HG02870 (cell line): ENCODE data around the gene NPY5R.

Experiments
- ATAC-seq: cut with Tn5 transposase; IDR thresholded peaks from one replicate; pipeline ENCODE4 v1.9.1; 2021; ENCODE audit warnings: mild to moderate bottlenecking, moderate library complexity; ENCODE audit not compliant: unreplicated experiment

Gene NPY5R

DNA sequence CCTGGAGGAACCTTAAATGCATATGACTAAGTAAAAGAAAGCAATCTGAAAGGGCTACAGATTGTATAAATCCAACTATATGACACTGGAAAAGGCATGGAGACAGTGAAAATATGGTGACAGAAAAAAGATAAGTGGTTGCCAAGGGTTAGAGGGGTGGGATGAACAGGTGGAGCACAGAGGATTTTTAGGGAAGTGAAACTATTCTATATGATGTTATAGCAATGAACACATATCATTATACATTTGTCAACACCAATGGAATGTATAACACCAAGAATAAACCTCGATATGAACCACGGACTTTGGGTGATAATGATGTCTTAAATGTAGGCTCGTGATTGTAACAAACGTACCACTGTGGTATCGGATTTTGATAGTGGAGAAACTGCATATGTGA lies 40.7 kb downstream of the NPY5R start:
- no peak for ATAC-seq

DNA sequence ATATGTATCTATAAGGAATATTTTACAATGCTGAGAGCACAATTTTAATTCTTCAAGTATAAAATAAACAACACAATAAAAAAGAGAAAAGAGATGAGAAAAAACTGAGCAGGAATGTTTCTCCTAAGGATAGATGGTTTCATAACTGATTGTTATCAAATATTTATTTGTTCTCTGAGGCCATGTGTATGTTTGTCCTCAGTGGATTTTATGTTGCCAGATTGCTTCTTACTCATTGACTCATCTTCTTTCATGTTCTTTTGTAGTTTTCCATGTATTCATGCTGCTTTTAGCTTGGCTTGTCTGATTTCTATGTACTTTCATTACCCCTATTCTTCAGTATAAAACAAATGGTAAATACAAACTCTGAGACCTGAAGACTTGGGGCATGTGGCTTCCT lies 41.2 kb downstream of the NPY5R start:
- ATAC-seq: no peak

DNA sequence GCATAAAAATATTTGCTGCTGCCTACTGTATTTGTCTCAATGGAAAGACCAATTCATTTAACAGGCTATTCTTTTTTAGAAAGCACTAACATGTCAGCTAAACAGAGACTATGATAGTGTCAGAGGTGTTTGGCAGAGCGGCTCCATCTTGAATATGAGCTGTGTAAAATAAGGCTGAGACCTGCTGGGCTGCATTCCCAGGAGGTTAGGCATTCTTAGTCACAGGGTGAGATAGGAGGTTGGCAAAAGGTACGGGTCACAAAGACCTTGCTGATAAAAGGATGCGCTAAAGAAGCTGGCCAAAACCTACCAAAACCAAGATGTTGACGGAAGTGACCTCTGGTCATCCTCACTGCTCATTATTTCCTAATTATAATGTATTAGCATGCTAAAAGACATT lies 41.8 kb downstream of the NPY5R start:
- no peak for ATAC-seq

DNA sequence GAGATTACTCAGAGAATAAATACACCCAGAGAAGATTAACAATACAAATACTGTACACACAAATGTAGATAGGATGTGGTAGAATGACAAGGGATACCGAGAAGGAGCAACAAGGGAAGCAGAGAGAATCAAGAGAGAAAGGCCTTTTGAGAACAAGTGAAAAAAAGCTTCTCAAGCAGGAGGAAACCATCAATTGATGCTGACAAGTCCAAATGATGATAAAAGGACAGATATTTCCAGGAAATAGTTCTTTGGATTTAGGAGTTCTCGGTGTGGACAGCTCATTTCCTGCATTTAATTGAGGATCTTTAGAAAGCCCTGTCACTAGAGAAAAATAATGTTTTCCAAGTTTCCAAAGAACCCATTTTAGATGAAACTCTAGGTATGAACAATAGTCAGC lies 48.1 kb downstream of the NPY5R start:
- no peak for ATAC-seq

GRCh38 chr4:163392328-163392727 lies 48.6 kb downstream of the NPY5R start:
- no peak for ATAC-seq

DNA sequence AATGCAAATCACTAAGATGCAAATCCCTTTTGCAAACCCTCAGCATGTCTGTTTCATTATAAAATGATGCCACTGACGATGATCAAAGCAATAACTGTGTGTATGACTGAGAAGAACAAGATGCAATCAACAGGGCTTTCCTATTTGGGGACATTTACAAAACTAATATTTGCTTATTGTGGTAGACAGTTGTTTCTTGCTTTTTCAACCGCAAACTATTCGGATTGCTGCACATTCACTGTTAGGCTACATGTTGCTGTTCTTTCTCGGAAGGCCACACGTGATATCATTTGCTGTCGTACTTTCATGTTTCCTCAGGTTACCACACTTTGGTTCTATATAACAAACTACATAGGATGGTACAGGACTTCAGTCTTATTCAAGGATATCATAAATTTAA lies 49.8 kb downstream of the NPY5R start:
- no peak for ATAC-seq

- ATAC-seq: no peak
These were observed 51.4 kb downstream of the NPY5R start for GRCh38 chr4:163395055-163395454.

GRCh38 chr4:163395758-163396157 lies 52.1 kb downstream of the NPY5R start:
- ATAC-seq: no peak

- no peak for ATAC-seq
These were observed 54.5 kb downstream of the NPY5R start for GRCh38 chr4:163398238-163398637.

GRCh38 chr4:163400911-163401310 lies 57.2 kb downstream of the NPY5R start:
- no peak for ATAC-seq
